Transverse colon (tissue), 4 donors: ENCODE data around the gene WASL. TPM values are rescaled to one million over a fixed set of nuclear protein-coding genes. Genes with fewer than 3 reads are reported as not detected.

Experiments
- DNase-seq: peaks from one replicate; pipeline ENCODE4 v3.0.0-alpha.2; 2019
- H3K27ac ChIP-seq, 4 donors: fragments of 200-600 bp; sonication (generic); 2 replicates each; pipeline ENCODE4 v1.5.1; 2016 to 2018; ENCODE audit warnings: inconsistent platforms in 4 of 4
- H3K27me3 ChIP-seq: fragments of 200-600 bp; sonication (generic); 2 replicates; pipeline ENCODE4 v1.5.1; 2017; ENCODE audit warnings: inconsistent platforms
- H3K36me3 ChIP-seq, 4 donors: fragments of 200-600 bp; sonication (generic); 2 replicates each; pipeline ENCODE4 v1.5.1; 2017 to 2019; ENCODE audit warnings: inconsistent platforms in 4 of 4
- H3K4me1 ChIP-seq, 4 donors: fragments of 200-600 bp; sonication (generic); 2 replicates each; pipeline ENCODE4 v1.5.1; 2017 to 2020; ENCODE audit warnings: inconsistent platforms in 4 of 4
- H3K4me3 ChIP-seq, 4 donors: fragments of 200-600 bp; sonication (generic); 1 replicate in 1 of 4; 2 replicates in 3 of 4; pipeline versions ENCODE4 v1.5.1 to v1.6.1; 2017 to 2019; ENCODE audit warnings: inconsistent platforms in 4 of 4
- H3K9me3 ChIP-seq, 2 donors: fragments of 200-600 bp; sonication (generic); 2 replicates each; pipeline ENCODE4 v1.5.1; 2017 to 2019; ENCODE audit warnings: inconsistent platforms in 2 of 2
- EP300 ChIP-seq: sonication (generic); formaldehyde crosslinking; IDR thresholded peaks from one replicate; pipeline ENCODE4 v1.6.1; 2017; ENCODE audit warnings: antibody characterized with exemption, low read depth
- POLR2A ChIP-seq: fragments of 450-650 bp; IDR thresholded peaks from one replicate; pipeline ENCODE4 v1.6.1; 2016; ENCODE audit warnings: antibody characterized with exemption, mild to moderate bottlenecking, moderate library complexity
- POLR2AphosphoS5 ChIP-seq, 3 donors: sonication (generic); formaldehyde crosslinking; IDR thresholded peaks; one replicate each; pipeline ENCODE4 v1.6.1; 2016; ENCODE audit warnings: antibody characterized with exemption in 3 of 3
- WGBS, 2 donors: methylation state at CpG; one replicate each; pipeline ENCODE4 v1.1.5; 2018; ENCODE audit warnings: low coverage in 1 of 2; 5-methylcytosine and 5-hydroxymethylcytosine counted together
- in situ Hi-C, 4 donors: fragments of 200-750 bp; cut with MboI; loops; one replicate each; pipeline versions ENCODE4 v1.15.0 to v1.15.1; 2017; ENCODE audit warnings: low sequenced_read_pairs in 3 of 4, low pct_ligation_motif_present in 1 of 4, low pct_unique_long_range_greater_than_20kb in 1 of 4
- intact Hi-C: fragments of 100-400 bp; cut with DNase I; formaldehyde crosslinking; loops from one replicate; pipeline ENCODE4 v1.15.1; 2023; ENCODE audit warnings: low total_unique reads
- total RNA-seq, 4 donors: library from RNA; depleted of rRNA; stranded (reverse); fragments of >200 nt; gene quantifications; one replicate each; pipeline ENCODE4 v1.1.0, GENCODE V29; 2016
- TF ChIP-seq, protein P1 (sequence below), 5 experiments: fragments of 200-600 bp in 3 of 5; fragments of 450-650 bp in 2 of 5; sonication (generic) in 3 of 5; IDR thresholded peaks; 1 replicate in 2 of 5; 2 replicates in 3 of 5; pipeline ENCODE4 v1.5.1; 2016 to 2017; ENCODE audit warnings: antibody characterized with exemption in 5 of 5, inconsistent platforms in 3 of 5, mild to moderate bottlenecking in 2 of 5, moderate library complexity in 1 of 5

WASL gene
- total RNA-seq, 4 donors from 2014 or later = 30.1 to 97.8 (median 65.7) TPM

DNA sequence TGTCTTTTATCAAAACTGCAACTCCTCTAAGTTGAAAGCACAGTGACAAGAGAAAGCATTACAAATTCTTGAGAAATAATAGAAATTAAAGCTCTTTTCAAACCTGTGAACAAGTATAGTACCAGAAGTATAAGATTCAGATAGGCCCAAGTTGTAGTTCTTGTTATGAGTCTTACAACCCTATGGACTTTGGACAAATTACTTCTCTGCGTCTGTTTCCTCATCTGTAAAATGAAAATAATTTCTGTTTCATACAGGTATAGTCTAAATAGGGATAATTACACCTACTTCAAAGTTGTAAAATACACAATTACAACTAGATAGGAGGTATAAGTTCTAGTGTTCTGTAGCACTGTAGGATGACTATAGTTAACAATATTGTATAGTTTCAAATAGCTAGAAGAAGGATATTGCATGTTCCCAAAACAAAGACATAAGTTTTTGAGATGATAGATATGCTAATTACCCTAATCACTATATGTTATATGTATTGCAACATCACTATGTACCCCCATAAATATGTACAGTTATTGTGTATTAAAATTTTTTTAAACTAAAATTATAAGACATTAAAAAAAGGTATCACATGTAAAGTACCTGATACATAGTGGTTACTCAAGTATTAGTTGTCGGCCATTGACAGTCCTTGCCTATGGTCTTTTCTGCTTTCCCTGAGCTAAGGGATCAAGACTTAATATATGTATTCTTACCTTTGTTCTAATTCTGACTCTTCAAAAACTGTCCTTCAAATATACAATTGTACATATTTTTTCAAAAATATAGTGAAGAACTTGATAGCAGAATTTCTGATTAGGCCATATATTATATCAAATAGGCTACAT, 1.8 kb upstream of the WASL start:
- no peak for DNase-seq
- no peaks in the 10 kb centered on the region for H3K36me3 ChIP-seq
- peak overlapping the region in 3 of 4 donors; percentile 82 to 97 (median 88) for H3K4me3 ChIP-seq
- WGBS, 2 donors = 62 to 75% methylated on average over 2 of the region's 2 CpGs
- H3K27me3 ChIP-seq = no peaks in the 10 kb centered on the region
- H3K4me1 ChIP-seq = peaks cover 12 to 74% (median 24%) of the 10 kb centered on the region in 4 donors
- peak overlapping the region; percentile 99 to 100 (median 99) for H3K27ac ChIP-seq
- H3K9me3 ChIP-seq = no peaks in the 10 kb centered on the region
- TF ChIP-seq POLR2A (no peak), POLR2AphosphoS5 (IDR thresholded peaks at IDR 0.05) (peak in 1 of 3 donors; percentile 65)
- TF ChIP-seq, protein P1, sequence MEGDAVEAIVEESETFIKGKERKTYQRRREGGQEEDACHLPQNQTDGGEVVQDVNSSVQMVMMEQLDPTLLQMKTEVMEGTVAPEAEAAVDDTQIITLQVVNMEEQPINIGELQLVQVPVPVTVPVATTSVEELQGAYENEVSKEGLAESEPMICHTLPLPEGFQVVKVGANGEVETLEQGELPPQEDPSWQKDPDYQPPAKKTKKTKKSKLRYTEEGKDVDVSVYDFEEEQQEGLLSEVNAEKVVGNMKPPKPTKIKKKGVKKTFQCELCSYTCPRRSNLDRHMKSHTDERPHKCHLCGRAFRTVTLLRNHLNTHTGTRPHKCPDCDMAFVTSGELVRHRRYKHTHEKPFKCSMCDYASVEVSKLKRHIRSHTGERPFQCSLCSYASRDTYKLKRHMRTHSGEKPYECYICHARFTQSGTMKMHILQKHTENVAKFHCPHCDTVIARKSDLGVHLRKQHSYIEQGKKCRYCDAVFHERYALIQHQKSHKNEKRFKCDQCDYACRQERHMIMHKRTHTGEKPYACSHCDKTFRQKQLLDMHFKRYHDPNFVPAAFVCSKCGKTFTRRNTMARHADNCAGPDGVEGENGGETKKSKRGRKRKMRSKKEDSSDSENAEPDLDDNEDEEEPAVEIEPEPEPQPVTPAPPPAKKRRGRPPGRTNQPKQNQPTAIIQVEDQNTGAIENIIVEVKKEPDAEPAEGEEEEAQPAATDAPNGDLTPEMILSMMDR (IDR thresholded peaks at IDR 0.05) = no peak
- in situ Hi-C loops = no loop called here
- intact Hi-C loops = no loop called here

DNA sequence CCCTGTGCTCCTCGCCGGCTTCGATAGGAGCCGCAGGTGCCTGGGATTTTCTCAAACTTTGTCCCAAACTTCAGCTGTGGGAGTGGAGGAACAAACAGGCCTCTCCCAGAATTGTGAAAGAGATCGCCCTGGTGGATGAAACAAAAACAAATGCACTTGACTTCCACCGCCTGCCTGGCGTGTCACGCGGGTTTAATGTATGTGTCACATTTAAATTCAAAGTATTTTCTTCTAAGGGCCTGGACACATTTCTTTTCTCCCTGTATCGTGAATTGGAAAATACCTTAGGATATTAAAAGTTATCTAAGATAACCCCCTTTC, 694 bp upstream of the WASL start:
- WGBS, 2 donors = 1 to 7% methylated on average over 3 to 10 of the region's 10 CpGs
- TF ChIP-seq POLR2AphosphoS5 (IDR thresholded peaks at IDR 0.05) = no peak
- TF ChIP-seq POLR2A = no peak
- TF ChIP-seq, protein P1 (IDR thresholded peaks at IDR 0.05) = peak in 4 of 5 experiments; percentile 16 to 61 (median 40)
- no peak for TF ChIP-seq EP300
- Histone ChIP-seq H3K4me1 (peaks cover 20 to 78% (median 30%) of the 10 kb centered on the region in 4 donors), H3K27ac (peak overlapping the region; percentile 99 to 100 (median 99)), H3K27me3 (no peaks in the 10 kb centered on the region), H3K9me3 (no peaks in the 10 kb centered on the region), H3K36me3 (no peaks in the 10 kb centered on the region), H3K4me3 (peak overlapping the region; percentile 72 to 97 (median 85))
- in situ Hi-C loops (no loop called here), intact Hi-C loops (no loop called here)
- DNase-seq = no peak

DNA sequence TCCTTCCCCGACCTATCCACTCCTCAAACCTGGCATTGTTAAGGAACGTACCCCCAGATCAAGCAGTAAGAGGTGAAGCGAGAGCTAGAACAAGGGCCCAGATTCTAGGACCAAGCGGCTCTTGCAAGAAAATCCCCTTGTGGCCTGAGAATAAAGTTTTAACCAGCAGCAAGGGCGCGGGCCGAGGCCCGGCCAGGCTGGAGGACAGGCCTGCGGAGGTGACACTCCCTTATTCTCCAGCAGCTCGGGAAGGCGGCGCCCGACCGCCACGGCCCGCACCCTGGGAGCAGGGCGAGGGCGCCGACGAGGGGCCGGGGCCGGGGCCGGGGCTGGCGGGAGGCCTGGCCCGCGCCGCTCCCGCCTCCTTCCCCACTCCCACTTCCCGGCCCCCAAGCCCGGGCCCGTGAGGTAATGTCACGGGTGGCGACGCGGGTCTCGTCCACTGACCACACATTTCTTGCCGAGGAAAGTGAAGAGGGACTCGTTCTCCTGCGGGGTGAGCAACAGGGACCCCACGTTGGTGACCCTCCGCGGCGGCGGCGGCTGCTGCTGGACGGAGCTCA, 551 bp downstream of the WASL start:
- intact Hi-C loops (no loop called here), in situ Hi-C loops (no loop called here)
- 1% methylated on average over 38 of the region's 46 CpGs; no CpG with 5 or more reads in 1 of the 2 donors for WGBS, 2 donors
- no peaks in the 10 kb centered on the region for H3K9me3 ChIP-seq
- no peaks in the 10 kb centered on the region for H3K36me3 ChIP-seq
- no peak for TF ChIP-seq POLR2A
- TF ChIP-seq, protein P1 (IDR thresholded peaks at IDR 0.05) = peak in 1 of 5 experiments; percentile 31
- peak overlapping the region; percentile 99 to 100 (median 99) for H3K27ac ChIP-seq
- H3K4me3 ChIP-seq = peak overlapping the region; percentile 82 to 97 (median 88)
- peak; percentile 59 for DNase-seq
- peaks cover 27 to 80% (median 40%) of the 10 kb centered on the region in 4 donors for H3K4me1 ChIP-seq
- H3K27me3 ChIP-seq = no peaks in the 10 kb centered on the region

DNA sequence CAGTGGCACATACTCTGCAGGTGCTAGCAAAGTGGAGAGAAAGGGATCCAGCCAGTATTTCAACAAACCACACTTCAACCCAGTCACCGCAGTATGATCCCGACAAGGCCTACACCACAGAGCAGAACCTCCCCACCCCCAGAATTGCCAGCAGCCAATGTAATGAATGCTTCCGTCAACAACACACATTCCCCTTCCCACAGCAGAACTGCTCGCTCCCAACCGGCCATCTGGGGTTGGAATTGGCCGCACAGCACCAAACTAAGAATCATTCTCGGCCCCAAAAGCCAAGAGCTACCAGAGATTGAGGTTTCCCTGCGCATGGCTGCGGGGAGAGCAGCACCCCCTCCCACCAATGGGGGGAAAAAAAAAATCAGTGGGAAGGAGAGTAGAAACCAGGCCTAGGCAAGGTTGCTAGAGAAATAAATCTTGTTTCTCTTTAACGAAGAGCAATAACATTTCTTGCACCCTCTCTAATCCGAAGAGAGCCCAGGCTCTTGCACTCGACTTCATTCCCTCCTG, 1.1 kb downstream of the WASL start:
- H3K27ac ChIP-seq = peak overlapping the region; percentile 99 to 100 (median 99)
- H3K4me3 ChIP-seq = peak overlapping the region; percentile 82 to 97 (median 88)
- H3K27me3 ChIP-seq = no peaks in the 10 kb centered on the region
- peak; percentile 68 for DNase-seq
- WGBS, 2 donors = 0% methylated on average over 12 of the region's 12 CpGs; no CpG with 5 or more reads in 1 of the 2 donors
- in situ Hi-C loops = no loop called here
- H3K9me3 ChIP-seq = no peaks in the 10 kb centered on the region
- peaks cover 31 to 81% (median 42%) of the 10 kb centered on the region in 4 donors for H3K4me1 ChIP-seq
- TF ChIP-seq, protein P1 (IDR thresholded peaks at IDR 0.05) = no peak
- TF ChIP-seq POLR2AphosphoS5 (IDR thresholded peaks at IDR 0.05) (peak; percentile 60 to 76 (median 69)), POLR2A (peak; percentile 63), EP300 (no peak)
- H3K36me3 ChIP-seq = no peaks in the 10 kb centered on the region
- intact Hi-C loops = no loop called here
